PC-3 (cell line): ENCODE data around the gene SRSF2. TPM values are rescaled to one million over a fixed set of nuclear protein-coding genes. Genes with fewer than 3 reads are reported as not detected.

Experiments
- ATAC-seq: fragments of 200-7000 bp; cut with Tn5 transposase; 2 replicates; pipeline ENCODE4 v1.9.1; 2020; ENCODE audit warnings: mild to moderate bottlenecking, moderate library complexity
- BruUV-seq: library from RNA; stranded (reverse); fragments of 400-500 nt; replicated peaks from 2 replicates; lab custom pipeline; 2021; lab: Mats Ljungman, UMichigan
- CTCF ChIA-PET: fragments of 300-600 bp; sonication (Branson Sonifier 250); formaldehyde crosslinking; loops from one replicate; lab custom pipeline; 2022; ENCODE audit warnings: antibody characterized with exemption; lab: Charles Lee
- POLR2A ChIA-PET: fragments of 300-600 bp; sonication (Branson Sonifier 250); formaldehyde crosslinking; loops from one replicate; lab custom pipeline; 2022; ENCODE audit warnings: antibody characterized with exemption; ENCODE audit not compliant: unreplicated experiment; lab: Charles Lee
- DNase-seq: peaks from one replicate; pipeline ENCODE4 v3.0.0-alpha.2; 2015
- H2AFZ ChIP-seq: fragments of 300-600 bp; sonication (generic); 2 replicates; pipeline ENCODE4 v1.6.0; 2016; ENCODE audit warnings: antibody characterized with exemption, low read length
- H3F3A ChIP-seq: fragments of 300-600 bp; sonication (generic); one replicate; pipeline ENCODE4 v1.6.0; 2017; ENCODE audit warnings: antibody characterized with exemption, low read length, control low read depth, mild to moderate bottlenecking; ENCODE audit not compliant: unreplicated experiment
- H3K27ac ChIP-seq: fragments of 300-600 bp; sonication (generic); 2 replicates; pipeline ENCODE4 v1.5.1; 2016; ENCODE audit warnings: mild to moderate bottlenecking, low read length
- H3K27me3 ChIP-seq: fragments of 300-600 bp; sonication (generic); 2 replicates; pipeline ENCODE4 v1.6.1; 2016; ENCODE audit warnings: low read length, mixed read lengths
- H3K36me3 ChIP-seq: fragments of 300-600 bp; sonication (generic); 2 replicates; pipeline ENCODE4 v1.6.1; 2016; ENCODE audit warnings: low read depth, mixed run types, low read length, mixed read lengths
- H3K4me1 ChIP-seq: fragments of 300-600 bp; sonication (generic); 2 replicates; pipeline ENCODE4 v1.5.1; 2016; ENCODE audit warnings: low read length; ENCODE audit not compliant: insufficient read depth
- H3K4me2 ChIP-seq: fragments of 300-600 bp; sonication (generic); 2 replicates; pipeline ENCODE4 v1.6.0; 2016; ENCODE audit warnings: low read length
- H3K4me3 ChIP-seq: fragments of 300-600 bp; sonication (generic); 2 replicates; pipeline ENCODE4 v1.5.1; 2016; ENCODE audit warnings: mild to moderate bottlenecking, low read length, mixed read lengths
- H3K79me2 ChIP-seq: fragments of 300-600 bp; sonication (generic); 2 replicates; pipeline ENCODE4 v1.6.1; 2017; ENCODE audit warnings: low read length, mixed read lengths
- H3K9ac ChIP-seq: fragments of 300-600 bp; sonication (generic); 2 replicates; pipeline ENCODE4 v1.6.0; 2016; ENCODE audit warnings: mild to moderate bottlenecking, low read length
- H3K9me2 ChIP-seq: fragments of 300-600 bp; sonication (generic); replicated peaks from 2 replicates; pipeline ENCODE4 v1.6.1; 2016; ENCODE audit warnings: mixed run types, low read length, mixed read lengths
- H3K9me3 ChIP-seq: fragments of 300-600 bp; sonication (generic); 2 replicates; pipeline ENCODE4 v1.6.1; 2016; ENCODE audit warnings: low read length, mixed read lengths
- H4K20me1 ChIP-seq: fragments of 300-600 bp; sonication (generic); 2 replicates; pipeline ENCODE4 v1.6.1; 2016; ENCODE audit warnings: low read length, mixed read lengths
- EZH2 ChIP-seq: fragments of 300-600 bp; sonication (generic); IDR thresholded peaks from one replicate; pipeline ENCODE4 v1.6.1; 2017; ENCODE audit warnings: antibody characterized with exemption, mild to moderate bottlenecking, low read length; ENCODE audit not compliant: unreplicated experiment
- EZH2phosphoT487 ChIP-seq: fragments of 300-600 bp; sonication (generic); IDR thresholded peaks from 2 replicates; pipeline ENCODE4 v1.6.1; 2018; ENCODE audit warnings: mild to moderate bottlenecking, antibody characterized with exemption, low read length, borderline replicate concordance
- intact Hi-C: fragments of 100-400 bp; cut with micrococcal nuclease; formaldehyde crosslinking; loops from 2 replicates; pipeline ENCODE4 v1.9.0; 2023
- total RNA-seq: library from RNA; depleted of rRNA; stranded (reverse); fragments of >200 nt; gene quantifications from 2 replicates; pipeline ENCODE4 v1.2.3, GENCODE V29; 2014
- TF ChIP-seq, protein P1 (sequence below): fragments of 300-600 bp; sonication (generic); conservative IDR thresholded peaks from 2 replicates; pipeline ENCODE4 v1.5.1; 2017; ENCODE audit warnings: antibody characterized with exemption, low read depth, mild to moderate bottlenecking, low read length

The SRSF2 gene
- total RNA-seq, 1 experiment from 2014 or later: 859 TPM

DNA sequence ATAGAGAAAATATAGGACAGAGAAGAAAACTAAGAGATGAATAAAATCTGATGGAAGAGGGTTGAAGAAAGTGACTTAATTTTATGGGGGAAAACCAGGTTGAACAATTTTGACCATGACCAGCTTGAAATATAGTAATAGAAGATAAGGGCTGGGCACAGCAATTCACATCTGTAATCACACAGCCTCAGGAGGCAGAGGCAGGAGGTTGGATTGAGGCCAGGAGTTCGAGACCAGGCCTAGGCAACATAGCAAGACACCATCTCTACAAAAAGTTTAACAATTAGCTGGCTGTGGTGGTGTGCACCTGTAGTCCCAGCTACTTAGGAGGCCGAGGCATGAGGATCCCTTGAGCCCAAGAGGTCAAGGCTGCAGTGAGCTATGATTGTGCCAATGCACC lies 35.1 kb downstream of the SRSF2 start:
- no peak for DNase-seq
- H2AFZ ChIP-seq: no peak overlapping the region
- no peak overlapping the region for H3K4me3 ChIP-seq
- no peak overlapping the region for H3K9ac ChIP-seq
- no peaks in the 10 kb centered on the region for H3K36me3 ChIP-seq
- TF ChIP-seq, protein P1, sequence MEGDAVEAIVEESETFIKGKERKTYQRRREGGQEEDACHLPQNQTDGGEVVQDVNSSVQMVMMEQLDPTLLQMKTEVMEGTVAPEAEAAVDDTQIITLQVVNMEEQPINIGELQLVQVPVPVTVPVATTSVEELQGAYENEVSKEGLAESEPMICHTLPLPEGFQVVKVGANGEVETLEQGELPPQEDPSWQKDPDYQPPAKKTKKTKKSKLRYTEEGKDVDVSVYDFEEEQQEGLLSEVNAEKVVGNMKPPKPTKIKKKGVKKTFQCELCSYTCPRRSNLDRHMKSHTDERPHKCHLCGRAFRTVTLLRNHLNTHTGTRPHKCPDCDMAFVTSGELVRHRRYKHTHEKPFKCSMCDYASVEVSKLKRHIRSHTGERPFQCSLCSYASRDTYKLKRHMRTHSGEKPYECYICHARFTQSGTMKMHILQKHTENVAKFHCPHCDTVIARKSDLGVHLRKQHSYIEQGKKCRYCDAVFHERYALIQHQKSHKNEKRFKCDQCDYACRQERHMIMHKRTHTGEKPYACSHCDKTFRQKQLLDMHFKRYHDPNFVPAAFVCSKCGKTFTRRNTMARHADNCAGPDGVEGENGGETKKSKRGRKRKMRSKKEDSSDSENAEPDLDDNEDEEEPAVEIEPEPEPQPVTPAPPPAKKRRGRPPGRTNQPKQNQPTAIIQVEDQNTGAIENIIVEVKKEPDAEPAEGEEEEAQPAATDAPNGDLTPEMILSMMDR: no peak
- TF ChIP-seq EZH2 (no peak), EZH2phosphoT487 (no peak)
- no peaks in the 10 kb centered on the region for H4K20me1 ChIP-seq
- H3K9me2 ChIP-seq: no peaks in the 10 kb centered on the region
- peaks cover 3% of the 10 kb centered on the region for H3K4me1 ChIP-seq
- H3K27me3 ChIP-seq: no peaks in the 10 kb centered on the region
- H3K79me2 ChIP-seq: peaks cover 12% of the 10 kb centered on the region; the same call in 1 of the 2 replicates
- H3K4me2 ChIP-seq: no peak overlapping the region
- no peaks in the 10 kb centered on the region for H3F3A ChIP-seq
- ChIA-PET CTCF (interaction anchor here (0.9 kb wide), 1 partner anchor 21 kb away, joined by 3 read pairs; no protein-coding TSS in a partner anchor), POLR2A (interaction anchor here (0.6 kb wide), 1 partner anchor 526 kb away, joined by 5 read pairs; no protein-coding TSS in a partner anchor)
- no peak for ATAC-seq
- intact Hi-C loops: no loop called here
- no peaks in the 10 kb centered on the region for H3K9me3 ChIP-seq
- H3K27ac ChIP-seq: no peak overlapping the region
- BruUV-seq: no TSS peak

DNA sequence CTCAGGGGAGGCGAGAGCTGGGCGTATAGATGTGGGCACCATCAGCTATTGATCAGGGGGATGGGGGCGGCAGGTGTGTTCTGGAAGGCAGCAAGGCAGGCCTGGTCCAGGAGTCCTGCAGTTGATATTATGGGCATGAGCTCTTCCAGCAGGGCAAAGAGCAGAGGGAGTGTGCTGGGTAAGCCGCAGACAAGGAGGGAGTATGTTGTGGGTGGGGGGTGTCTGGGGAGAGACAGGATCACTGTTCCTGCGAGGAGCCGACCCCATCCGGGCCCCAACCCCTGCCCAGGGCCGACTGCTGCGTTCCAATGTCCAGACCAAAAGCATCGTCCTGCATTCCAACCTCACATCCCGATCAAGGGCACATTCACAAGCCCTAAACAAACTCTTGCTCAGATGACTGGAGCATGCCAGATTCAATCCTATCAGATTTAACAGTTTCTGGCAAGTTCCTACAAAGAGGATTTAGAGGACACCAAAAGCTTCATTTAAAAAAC lies 35.6 kb downstream of the SRSF2 start:
- no peak for DNase-seq
- Histone ChIP-seq H3K4me1 (peaks cover 9% of the 10 kb centered on the region), H3K36me3 (no peaks in the 10 kb centered on the region), H3K9me2 (no peaks in the 10 kb centered on the region), H3K4me2 (no peak overlapping the region), H3K4me3 (no peak overlapping the region), H3K79me2 (0 out of 2 replicates have a peak, but pooled peaks cover 7% of the 10 kb centered on the region), H3K9me3 (no peaks in the 10 kb centered on the region), H2AFZ (no peak overlapping the region), H3K27me3 (no peaks in the 10 kb centered on the region), H3F3A (no peaks in the 10 kb centered on the region), H4K20me1 (no peaks in the 10 kb centered on the region), H3K27ac (no peak overlapping the region), H3K9ac (no peak overlapping the region)
- CTCF ChIA-PET: interaction anchor here (0.9 kb wide), 1 partner anchor 20 kb away, joined by 3 read pairs; no protein-coding TSS in a partner anchor
- no peak for ATAC-seq
- POLR2A ChIA-PET: no interaction called here
- no peak for TF ChIP-seq EZH2phosphoT487
- TF ChIP-seq, protein P1: no peak
- TF ChIP-seq EZH2: no peak
- intact Hi-C loops: no loop called here
- BruUV-seq: no TSS peak
